Lower leg skin (tissue), 4 donors: ENCODE results near the gene CAMKV. TPM values are rescaled to one million over a fixed set of nuclear protein-coding genes. Genes with fewer than 3 reads are reported as not detected.
"Not testable (repeated sequence)": the region's sequence is repeated elsewhere in the genome, so short reads cannot be mapped to it uniquely, and the experiment has no call there.

Source experiments
- DNase-seq, 2 donors: peaks; one replicate each; pipeline ENCODE4 v3.0.0-alpha.2; 2019; ENCODE audit warnings: low spot score in 2 of 2
- H3K4me3 ChIP-seq: fragments of 200-600 bp; sonication (generic); 2 replicates; pipeline ENCODE4 v1.5.1; 2017; ENCODE audit warnings: mild to moderate bottlenecking, low read depth; ENCODE audit not compliant: poor library complexity, severe bottlenecking
- CTCF ChIP-seq, 3 donors: fragments of 450-650 bp; IDR thresholded peaks; one replicate each; pipeline ENCODE4 v1.5.1; 2016; ENCODE audit warnings: antibody characterized with exemption in 3 of 3, mild to moderate bottlenecking in 3 of 3, moderate library complexity in 2 of 3
- POLR2A ChIP-seq, 2 donors: fragments of 450-650 bp; IDR thresholded peaks; one replicate each; pipeline ENCODE4 v1.6.1; 2016 to 2017; ENCODE audit warnings: antibody characterized with exemption in 2 of 2, mild to moderate bottlenecking in 1 of 2, moderate library complexity in 1 of 2
- WGBS, 2 donors: methylation state at CpG; one replicate each; pipeline ENCODE4 v1.1.5; 2018; 5-methylcytosine and 5-hydroxymethylcytosine counted together
- intact Hi-C: fragments of 100-400 bp; cut with DNase I; formaldehyde crosslinking; loops from one replicate; pipeline ENCODE4 v1.15.0; 2023; ENCODE audit warnings: low total_unique reads
- total RNA-seq, 4 donors: library from RNA; depleted of rRNA; stranded (reverse); fragments of >200 nt; gene quantifications; one replicate each; pipeline ENCODE4 v1.1.0, GENCODE V29; 2016

Gene CAMKV
- total RNA-seq: not detected

GRCh38 chr3:49869525-49870126, at the start of gene CAMKV:
Gene CAMKV, minus strand, starts transcription at chr3:49869906. Its CDS starts 7,518 bp downstream, at chr3:49862388.
- H3K4me3 ChIP-seq: no peak within 1 kb of the TSS
- WGBS, 2 donors: 1 to 10% methylated on average over 14 to 29 of the region's 59 CpGs
- intact Hi-C loops: no loop called here
- TF ChIP-seq CTCF (IDR thresholded peaks at IDR 0.05): no peak
- DNase-seq: no peak

GRCh38 chr3:49917806-49918590, 48.3 kb upstream of the CAMKV start:
- DNase-seq, H3K4me3 ChIP-seq, intact Hi-C loops: not testable (repeated sequence)
- 91 to 92% methylated on average over 19 of the region's 19 CpGs for WGBS, 2 donors

- H3K4me3 ChIP-seq: no peak overlapping the region
- intact Hi-C loops: no loop called here
- DNase-seq: no peak
- no peak for TF ChIP-seq POLR2A (IDR thresholded peaks at IDR 0.05)
- no peak for TF ChIP-seq CTCF (IDR thresholded peaks at IDR 0.05)
- WGBS, 2 donors: 78 to 96% methylated on average over 5 of the region's 5 CpGs
Observed at GRCh38 chr3:49916686-49917085, 47.0 kb upstream of the CAMKV start.

GRCh38 chr3:49914906-49915305, 45.2 kb upstream of the CAMKV start:
- intact Hi-C loops: no loop called here
- DNase-seq: no peak
- no peak overlapping the region for H3K4me3 ChIP-seq
- WGBS, 2 donors: 60 to 69% methylated on average over 2 of the region's 2 CpGs
- TF ChIP-seq CTCF (IDR thresholded peaks at IDR 0.05) (no peak), POLR2A (IDR thresholded peaks at IDR 0.05) (no peak)

GRCh38 chr3:49912881-49913281, 43.2 kb upstream of the CAMKV start:
- intact Hi-C loops: no loop called here
- WGBS, 2 donors: 91 to 92% methylated on average over 4 of the region's 4 CpGs
- no peak overlapping the region for H3K4me3 ChIP-seq
- DNase-seq: no peak
- no peak for TF ChIP-seq POLR2A (IDR thresholded peaks at IDR 0.05)
- no peak for TF ChIP-seq CTCF (IDR thresholded peaks at IDR 0.05)

GRCh38 chr3:49911611-49912010, 41.9 kb upstream of the CAMKV start:
- intact Hi-C loops: no loop called here
- no peak for TF ChIP-seq POLR2A (IDR thresholded peaks at IDR 0.05)
- TF ChIP-seq CTCF (IDR thresholded peaks at IDR 0.05): no peak
- no peak for DNase-seq
- WGBS, 2 donors: 83 to 91% methylated on average over 13 to 15 of the region's 15 CpGs
- no peak overlapping the region for H3K4me3 ChIP-seq
